Measurements from ENCODE around the gene ZRANB3.

DNA sequence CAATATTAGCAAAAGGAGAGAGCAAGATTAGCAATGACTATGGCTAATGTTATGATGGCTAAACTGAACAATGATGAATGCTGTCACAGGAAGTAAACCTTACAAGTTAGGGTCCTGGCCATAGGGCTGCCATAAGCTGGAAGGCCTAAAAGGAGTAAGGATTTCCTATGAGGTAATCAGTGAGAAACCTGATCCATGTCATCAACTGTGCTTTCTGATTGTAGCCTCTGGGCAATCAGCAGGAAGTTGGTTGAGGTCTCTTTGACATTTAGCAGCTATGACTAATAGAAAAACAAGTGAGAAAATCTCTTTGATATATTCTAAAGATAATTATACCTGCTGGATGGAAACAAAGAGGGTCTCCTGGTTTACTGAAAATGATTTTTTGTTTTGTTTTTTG, 285.9 kb downstream of the ZRANB3 start:
- TF ChIP-seq KAT7 (CRISPR knock-in tag; IDR thresholded peaks at IDR 0.05; ENCODE audit: borderline replicate concordance) = no peak
- TF ChIP-seq OVOL2 (CRISPR knock-in tag; IDR thresholded peaks at IDR 0.05; ENCODE audit: borderline replicate concordance) = no peak
- TF ChIP-seq ZNF317 (CRISPR knock-in tag; IDR thresholded peaks at IDR 0.05; ENCODE audit: borderline replicate concordance, low read depth) = no peak
- TF ChIP-seq, protein P1, sequence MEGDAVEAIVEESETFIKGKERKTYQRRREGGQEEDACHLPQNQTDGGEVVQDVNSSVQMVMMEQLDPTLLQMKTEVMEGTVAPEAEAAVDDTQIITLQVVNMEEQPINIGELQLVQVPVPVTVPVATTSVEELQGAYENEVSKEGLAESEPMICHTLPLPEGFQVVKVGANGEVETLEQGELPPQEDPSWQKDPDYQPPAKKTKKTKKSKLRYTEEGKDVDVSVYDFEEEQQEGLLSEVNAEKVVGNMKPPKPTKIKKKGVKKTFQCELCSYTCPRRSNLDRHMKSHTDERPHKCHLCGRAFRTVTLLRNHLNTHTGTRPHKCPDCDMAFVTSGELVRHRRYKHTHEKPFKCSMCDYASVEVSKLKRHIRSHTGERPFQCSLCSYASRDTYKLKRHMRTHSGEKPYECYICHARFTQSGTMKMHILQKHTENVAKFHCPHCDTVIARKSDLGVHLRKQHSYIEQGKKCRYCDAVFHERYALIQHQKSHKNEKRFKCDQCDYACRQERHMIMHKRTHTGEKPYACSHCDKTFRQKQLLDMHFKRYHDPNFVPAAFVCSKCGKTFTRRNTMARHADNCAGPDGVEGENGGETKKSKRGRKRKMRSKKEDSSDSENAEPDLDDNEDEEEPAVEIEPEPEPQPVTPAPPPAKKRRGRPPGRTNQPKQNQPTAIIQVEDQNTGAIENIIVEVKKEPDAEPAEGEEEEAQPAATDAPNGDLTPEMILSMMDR (IDR thresholded peaks at IDR 0.05) = no peak
- TF ChIP-seq, protein P2, sequence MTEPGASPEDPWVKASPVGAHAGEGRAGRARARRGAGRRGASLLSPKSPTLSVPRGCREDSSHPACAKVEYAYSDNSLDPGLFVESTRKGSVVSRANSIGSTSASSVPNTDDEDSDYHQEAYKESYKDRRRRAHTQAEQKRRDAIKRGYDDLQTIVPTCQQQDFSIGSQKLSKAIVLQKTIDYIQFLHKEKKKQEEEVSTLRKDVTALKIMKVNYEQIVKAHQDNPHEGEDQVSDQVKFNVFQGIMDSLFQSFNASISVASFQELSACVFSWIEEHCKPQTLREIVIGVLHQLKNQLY (CRISPR knock-in tag; IDR thresholded peaks at IDR 0.05) = no peak
